Muscle layer of duodenum (tissue), 2 donors: ENCODE results near the gene BYSL.

Experiments
- H3K27ac ChIP-seq: one replicate; pipeline ENCODE4 v1.7.0; 2013; ENCODE audit warnings: mild to moderate bottlenecking, low read length
- H3K27me3 ChIP-seq: one replicate; pipeline ENCODE4 v1.7.0; 2013; ENCODE audit warnings: low read depth, mild to moderate bottlenecking, control low read depth, low read length
- H3K36me3 ChIP-seq, 2 donors: one replicate each; pipeline ENCODE4 v1.7.0; 2013; ENCODE audit warnings: low read length in 2 of 2, control low read depth in 1 of 2, mild to moderate bottlenecking in 1 of 2; ENCODE audit not compliant: insufficient read depth in 2 of 2, control insufficient read depth in 1 of 2
- H3K4me1 ChIP-seq, 2 donors: one replicate each; pipeline ENCODE4 v1.7.0; 2013; ENCODE audit warnings: low read length in 2 of 2, mild to moderate bottlenecking in 2 of 2, control low read depth in 1 of 2, moderate library complexity in 1 of 2; ENCODE audit not compliant: insufficient read depth in 2 of 2, control insufficient read depth in 1 of 2
- H3K4me3 ChIP-seq, 2 donors: one replicate each; pipeline ENCODE4 v1.7.0; 2013; ENCODE audit warnings: low read length in 2 of 2, low read depth in 1 of 2, mild to moderate bottlenecking in 1 of 2
- H3K9me3 ChIP-seq, 2 donors: one replicate each; pipeline ENCODE4 v1.7.0; 2013; ENCODE audit warnings: low read length in 2 of 2, control low read depth in 1 of 2, mild to moderate bottlenecking in 1 of 2; ENCODE audit not compliant: control insufficient read depth in 1 of 2
- donor health status: healthy.

BYSL gene

DNA sequence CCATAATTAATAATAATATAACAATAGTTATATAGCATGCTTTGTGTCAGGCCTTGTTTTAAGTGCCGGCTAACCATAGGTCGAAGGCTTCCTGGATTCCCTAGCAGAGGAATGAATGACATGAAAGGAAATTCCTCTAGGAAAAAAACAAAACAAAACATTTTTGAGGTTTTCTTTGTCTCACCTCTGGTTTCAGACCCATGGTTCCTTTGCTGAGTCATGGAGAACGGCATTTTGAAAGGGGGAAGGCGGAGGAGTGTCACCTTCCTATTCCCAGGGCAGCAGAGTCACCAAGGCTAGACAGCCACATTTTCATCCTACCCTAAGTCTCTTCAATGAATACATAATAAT is 45.6 kb downstream of the BYSL start:
- Histone ChIP-seq H3K27ac (no peak overlapping the region), H3K4me1 (no peaks in the 10 kb centered on the region), H3K36me3 (no peaks in the 10 kb centered on the region), H3K9me3 (no peaks in the 10 kb centered on the region), H3K4me3 (no peak overlapping the region), H3K27me3 (no peaks in the 10 kb centered on the region)

- no peaks in the 10 kb centered on the region for H3K27me3 ChIP-seq
- no peak overlapping the region for H3K4me3 ChIP-seq
- no peaks in the 10 kb centered on the region for H3K36me3 ChIP-seq
- H3K4me1 ChIP-seq: no peaks in the 10 kb centered on the region
- no peaks in the 10 kb centered on the region for H3K9me3 ChIP-seq
- no peak overlapping the region for H3K27ac ChIP-seq
Observed at GRCh38 chr6:41967312-41968287, 46.3 kb downstream of the BYSL start.

DNA sequence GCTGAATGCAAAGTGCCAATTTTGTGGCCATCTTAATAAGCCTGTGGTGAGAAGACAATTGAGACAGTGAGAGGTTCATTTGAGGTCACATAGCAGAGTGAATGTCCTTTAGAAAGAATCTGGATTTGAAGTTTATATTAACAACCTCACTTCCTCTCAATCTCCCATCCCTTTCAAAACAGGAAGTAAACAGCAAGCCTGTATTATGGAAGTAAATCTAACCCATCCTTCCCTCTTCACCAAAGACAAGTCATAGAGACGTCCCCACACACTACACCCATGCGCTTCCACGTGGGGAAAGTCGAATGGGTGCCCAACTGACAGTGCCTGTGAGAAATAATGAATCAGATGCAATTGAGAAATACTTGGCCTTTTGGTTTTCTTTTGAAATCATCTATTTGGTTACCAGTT is 49.1 kb downstream of the BYSL start:
- Histone ChIP-seq H3K27ac (no peak overlapping the region), H3K36me3 (no peaks in the 10 kb centered on the region), H3K9me3 (no peaks in the 10 kb centered on the region), H3K4me1 (peaks cover 0 to 8% of the 10 kb centered on the region in 2 donors), H3K4me3 (no peak overlapping the region), H3K27me3 (no peaks in the 10 kb centered on the region)

- Histone ChIP-seq H3K4me3 (no peak overlapping the region), H3K4me1 (peaks cover 0 to 8% of the 10 kb centered on the region in 2 donors), H3K36me3 (no peaks in the 10 kb centered on the region), H3K27me3 (no peaks in the 10 kb centered on the region), H3K9me3 (no peaks in the 10 kb centered on the region), H3K27ac (no peak overlapping the region)
Observed at GRCh38 chr6:41972826-41973225, 51.5 kb downstream of the BYSL start.

- Histone ChIP-seq H3K4me1 (peaks cover 0 to 8% of the 10 kb centered on the region in 2 donors), H3K36me3 (no peaks in the 10 kb centered on the region), H3K4me3 (no peak overlapping the region), H3K9me3 (no peaks in the 10 kb centered on the region), H3K27ac (no peak overlapping the region), H3K27me3 (no peaks in the 10 kb centered on the region)
Observed at GRCh38 chr6:41974281-41974825, 53.1 kb downstream of the BYSL start.

GRCh38 chr6:41975276-41975675 is 54.0 kb downstream of the BYSL start:
- Histone ChIP-seq H3K36me3 (no peaks in the 10 kb centered on the region), H3K9me3 (no peaks in the 10 kb centered on the region)

DNA sequence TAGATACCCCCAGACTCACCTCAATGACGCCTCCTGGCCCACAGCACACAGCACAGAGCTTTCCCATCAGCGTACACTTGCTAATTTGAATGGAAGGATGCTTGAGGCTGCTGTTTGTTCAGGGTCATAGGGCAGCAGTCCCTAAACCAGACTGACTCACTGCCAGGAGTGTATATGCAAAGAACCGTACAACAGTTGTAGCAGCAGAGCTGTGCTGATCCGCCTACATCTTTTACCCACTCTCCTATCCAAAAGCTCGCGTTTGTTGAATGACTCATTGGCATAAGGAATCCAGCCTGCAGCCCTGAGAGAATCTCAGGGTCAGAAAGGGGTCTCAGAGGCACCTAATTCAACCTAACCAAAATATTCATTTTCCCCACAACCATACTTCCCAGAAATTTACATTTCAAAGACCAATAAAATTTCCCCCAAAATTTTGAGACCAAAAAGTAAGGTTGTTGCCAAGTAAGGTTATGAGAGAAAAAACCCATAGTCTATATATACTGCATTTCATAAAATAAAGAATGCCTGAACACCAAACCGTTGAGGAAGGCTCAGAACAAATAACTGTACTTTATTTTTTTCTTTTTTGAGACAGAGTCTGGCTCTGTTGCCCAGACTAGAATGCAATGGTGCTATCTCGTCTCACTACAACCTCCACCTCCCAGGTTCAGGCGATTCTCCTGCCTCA is 55.6 kb downstream of the BYSL start:
- Histone ChIP-seq H3K4me3 (no peak overlapping the region), H3K9me3 (no peaks in the 10 kb centered on the region), H3K27ac (no peak overlapping the region), H3K4me1 (peaks cover 0 to 8% of the 10 kb centered on the region in 2 donors), H3K27me3 (no peaks in the 10 kb centered on the region), H3K36me3 (no peaks in the 10 kb centered on the region)

More at GRCh38 chr6:41975276-41975675, 54.0 kb downstream of the BYSL start:
- Histone ChIP-seq H3K4me3 (no peak overlapping the region), H3K27me3 (no peaks in the 10 kb centered on the region), H3K4me1 (peaks cover 0 to 8% of the 10 kb centered on the region in 2 donors), H3K27ac (no peak overlapping the region)
